Common myeloid progenitor, CD34-positive (primary cell): ENCODE results near the gene SCAMP5. TPM values are rescaled to one million over a fixed set of nuclear protein-coding genes. Genes with fewer than 3 reads are reported as not detected.

Source experiments
- CTCF ChIA-PET: fragments of 350-600 bp; sonication (Branson Sonifier 250); formaldehyde crosslinking; loops from one replicate; lab custom pipeline; 2021; ENCODE audit warnings: antibody characterized with exemption; lab: Charles Lee
- POLR2A ChIA-PET: fragments of 350-600 bp; sonication (Branson Sonifier 250); formaldehyde crosslinking; loops from one replicate; lab custom pipeline; 2021; ENCODE audit warnings: antibody characterized with exemption; lab: Charles Lee
- DNase-seq, 3 donors: peaks; one replicate each; pipeline versions ENCODE4 v3.0.0 to v3.0.0-alpha.2; 2013
- H3K27ac ChIP-seq, 2 experiments: 1 replicate in 1 of 2; 2 replicates in 1 of 2; pipeline ENCODE4 v1.7.0; 2013; ENCODE audit warnings: inconsistent platforms in 2 of 2, low read length in 2 of 2, mild to moderate bottlenecking in 2 of 2, low read depth in 1 of 2, moderate library complexity in 1 of 2; ENCODE audit not compliant: severe bottlenecking in 2 of 2, insufficient read depth in 1 of 2, poor library complexity in 1 of 2
- H3K27me3 ChIP-seq, 5 experiments: replicated peaks in 2 of 5; 1 replicate in 3 of 5; 2 replicates in 2 of 5; pipeline versions ENCODE4 v1.6.1 to v1.7.0; 2013; ENCODE audit warnings: low read length in 4 of 5, mild to moderate bottlenecking in 2 of 5, moderate library complexity in 2 of 5, inconsistent platforms in 1 of 5; ENCODE audit not compliant: insufficient read depth in 5 of 5, control insufficient read depth in 4 of 5
- H3K36me3 ChIP-seq, 4 experiments: 1 replicate in 2 of 4; 2 replicates in 2 of 4; pipeline versions ENCODE4 v1.6.1 to v1.7.0; 2013; ENCODE audit warnings: low read length in 3 of 4, control low read depth in 1 of 4, mild to moderate bottlenecking in 1 of 4; ENCODE audit not compliant: control insufficient read depth in 4 of 4, insufficient read depth in 4 of 4
- H3K4me1 ChIP-seq, 4 experiments: 1 replicate in 3 of 4; 2 replicates in 1 of 4; pipeline versions ENCODE4 v1.6.1 to v1.7.1; 2013; ENCODE audit warnings: low read length in 3 of 4, mild to moderate bottlenecking in 3 of 4, control low read depth in 1 of 4, inconsistent platforms in 1 of 4, moderate library complexity in 1 of 4; ENCODE audit not compliant: control insufficient read depth in 4 of 4, insufficient read depth in 4 of 4; ENCODE audit errors: control extremely low read depth in 1 of 4
- H3K4me3 ChIP-seq, 7 experiments: 1 replicate in 4 of 7; 2 replicates in 3 of 7; pipeline versions ENCODE4 v1.5.1 to v1.7.0; 2013; ENCODE audit warnings: mild to moderate bottlenecking in 7 of 7, low read length in 6 of 7, moderate library complexity in 6 of 7, inconsistent platforms in 2 of 7, low read depth in 2 of 7, control low read depth in 1 of 7; ENCODE audit not compliant: insufficient read depth in 4 of 7, control insufficient read depth in 1 of 7; ENCODE audit errors: extremely low read depth in 1 of 7
- H3K9me3 ChIP-seq, 5 experiments: 1 replicate in 4 of 5; 2 replicates in 1 of 5; pipeline versions ENCODE4 v1.6.1 to v1.7.1; 2013; ENCODE audit warnings: low read length in 4 of 5, mild to moderate bottlenecking in 2 of 5, inconsistent platforms in 1 of 5, low read depth in 1 of 5, moderate library complexity in 1 of 5; ENCODE audit not compliant: control insufficient read depth in 4 of 5, insufficient read depth in 2 of 5; ENCODE audit errors: control extremely low read depth in 1 of 5
- WGBS: methylation state at CpG from one replicate; pipeline ENCODE4 v1.1.5; 2013; ENCODE audit not compliant: insufficient coverage; 5-methylcytosine and 5-hydroxymethylcytosine counted together
- polyA plus RNA-seq: library from polyadenylated mRNA; unstranded; fragments of 120-200 nt; gene quantifications from one replicate; pipeline ENCODE4 v1.2.1, GENCODE V29; 2013

The SCAMP5 gene
- 4.6 TPM for polyA plus RNA-seq

GRCh38 chr15:74995182-74995778 lies at the start of gene SCAMP5:
Gene SCAMP5 (plus strand): TSS chr15:74995563. CDS start chr15:75011840, 16,277 bp downstream.
- H3K9me3 ChIP-seq, result no peaks in the 10 kb centered on the region
- peak within 1 kb of the TSS; percentile 59 to 89 (median 77) for H3K4me3 ChIP-seq
- ChIA-PET POLR2A (interaction anchor here (0.6 to 1.3 kb wide), 3 partner anchors 26 to 326 kb away, joined by 3 to 4 read pairs (median 3); no protein-coding TSS in a partner anchor), CTCF (interaction anchor here (1.0 to 2.2 kb wide), 5 partner anchors 9 to 218 kb away, joined by 3 to 11 read pairs (median 4); no protein-coding TSS in a partner anchor)
- peaks cover 0 to 20% (median 18%) of the 10 kb centered on the region in 4 experiments for H3K4me1 ChIP-seq
- H3K27ac ChIP-seq, result peak within 1 kb of the TSS in 1 of 2 experiments; percentile 34
- no peaks in the 10 kb centered on the region for H3K36me3 ChIP-seq
- WGBS, result 0% methylated on average over 53 of the region's 58 CpGs
- peaks cover 0 to 5% (median 3%) of the 10 kb centered on the region in 5 experiments for H3K27me3 ChIP-seq
- DNase-seq, result peak; percentile 93 to 97 (median 96)

GRCh38 chr15:74950078-74950908 lies 45.1 kb upstream of the SCAMP5 start:
- Histone ChIP-seq H3K27ac (no peak overlapping the region), H3K27me3 (no peaks in the 10 kb centered on the region), H3K4me3 (no peak overlapping the region), H3K4me1 (peaks cover 0 to 19% (median 11%) of the 10 kb centered on the region in 4 experiments), H3K9me3 (no peaks in the 10 kb centered on the region), H3K36me3 (no peaks in the 10 kb centered on the region)
- peak; percentile 76 to 89 (median 78) for DNase-seq
- 67% methylated on average over 6 of the region's 7 CpGs for WGBS
- POLR2A ChIA-PET, result no interaction called here
- CTCF ChIA-PET, result interaction anchor here (0.5 to 5.4 kb wide), 31 partner anchors 10 to 317 kb away, joined by 3 to 41 read pairs (median 4); partner anchors contain the start of gene COX5A

GRCh38 chr15:74951006-74951405 lies 44.4 kb upstream of the SCAMP5 start:
- 97% methylated on average over 3 of the region's 3 CpGs for WGBS

GRCh38 chr15:74954515-74954914 lies 40.8 kb upstream of the SCAMP5 start:
- H3K4me3 ChIP-seq, result no peak overlapping the region
- DNase-seq, result peak; percentile 75 to 92 (median 81)
- H3K27me3 ChIP-seq, result peaks cover 0 to 32% (median 10%) of the 10 kb centered on the region in 5 experiments
- ChIA-PET POLR2A (interaction anchor here (1.1 kb wide), 1 partner anchor 21 kb away, joined by 5 read pairs; no protein-coding TSS in a partner anchor), CTCF (interaction anchor here (0.9 to 5.4 kb wide), 12 partner anchors 8 to 255 kb away, joined by 3 to 41 read pairs (median 4); no protein-coding TSS in a partner anchor)
- H3K36me3 ChIP-seq, result no peaks in the 10 kb centered on the region
- H3K27ac ChIP-seq, result no peak overlapping the region
- H3K4me1 ChIP-seq, result peaks cover 0 to 60% (median 51%) of the 10 kb centered on the region in 4 experiments
- H3K9me3 ChIP-seq, result no peaks in the 10 kb centered on the region

More at GRCh38 chr15:74951006-74951405, 44.4 kb upstream of the SCAMP5 start:
- Histone ChIP-seq H3K9me3 (no peaks in the 10 kb centered on the region), H3K4me1 (peaks cover 0 to 26% (median 18%) of the 10 kb centered on the region in 4 experiments), H3K27ac (no peak overlapping the region), H3K36me3 (no peaks in the 10 kb centered on the region), H3K4me3 (no peak overlapping the region), H3K27me3 (peaks cover 0 to 4% (median 0%) of the 10 kb centered on the region in 5 experiments)
- ChIA-PET POLR2A (no interaction called here), CTCF (interaction anchor here (0.6 to 5.4 kb wide), 29 partner anchors 10 to 411 kb away, joined by 3 to 41 read pairs (median 4); partner anchors contain the start of genes COX5A and SCAMP5)
- DNase-seq, result no peak

- Histone ChIP-seq H3K27ac (no peak overlapping the region), H3K36me3 (no peaks in the 10 kb centered on the region), H3K9me3 (no peaks in the 10 kb centered on the region), H3K27me3 (peaks cover 1 to 37% (median 15%) of the 10 kb centered on the region in 5 experiments), H3K4me1 (peaks cover 0 to 62% (median 53%) of the 10 kb centered on the region in 4 experiments), H3K4me3 (peak overlapping the region in 1 of 7 experiments; percentile 17)
- CTCF ChIA-PET, result interaction anchor here (1.0 to 2.0 kb wide), 7 partner anchors 9 to 254 kb away, joined by 3 to 6 read pairs (median 4); no protein-coding TSS in a partner anchor
- DNase-seq, result no peak
- 76% methylated on average over 5 of the region's 8 CpGs for WGBS
- POLR2A ChIA-PET, result interaction anchor here (0.6 to 1.1 kb wide), 2 partner anchors 22 to 34 kb away, joined by 3 to 5 read pairs; no protein-coding TSS in a partner anchor
These were observed 40.3 kb upstream of the SCAMP5 start for GRCh38 chr15:74955017-74955416.

- H3K9me3 ChIP-seq, result no peaks in the 10 kb centered on the region
- H3K4me3 ChIP-seq, result peak overlapping the region; percentile 30 to 72 (median 62)
- no peaks in the 10 kb centered on the region for H3K36me3 ChIP-seq
- peak; percentile 74 to 89 (median 83) for DNase-seq
- ChIA-PET CTCF (interaction anchor here (0.8 to 2.2 kb wide), 10 partner anchors 13 to 321 kb away, joined by 3 to 6 read pairs (median 4); no protein-coding TSS in a partner anchor), POLR2A (interaction anchor here (0.6 kb wide), 1 partner anchor 33 kb away, joined by 3 read pairs; no protein-coding TSS in a partner anchor)
- H3K4me1 ChIP-seq, result peaks cover 0 to 59% (median 53%) of the 10 kb centered on the region in 4 experiments
- H3K27ac ChIP-seq, result no peak overlapping the region
- 20% methylated on average over 87 of the region's 88 CpGs for WGBS
- H3K27me3 ChIP-seq, result peaks cover 2 to 42% (median 17%) of the 10 kb centered on the region in 5 experiments
These were observed 39.3 kb upstream of the SCAMP5 start for GRCh38 chr15:74955796-74956647.
